Measurements from ENCODE around the gene PACRG. TPM values are rescaled to one million over a fixed set of nuclear protein-coding genes. Genes with fewer than 3 reads are reported as not detected.

PACRG gene
- total and polyA plus RNA-seq, 2 experiments from 2014 or later = 0.17 to 0.68 TPM

DNA sequence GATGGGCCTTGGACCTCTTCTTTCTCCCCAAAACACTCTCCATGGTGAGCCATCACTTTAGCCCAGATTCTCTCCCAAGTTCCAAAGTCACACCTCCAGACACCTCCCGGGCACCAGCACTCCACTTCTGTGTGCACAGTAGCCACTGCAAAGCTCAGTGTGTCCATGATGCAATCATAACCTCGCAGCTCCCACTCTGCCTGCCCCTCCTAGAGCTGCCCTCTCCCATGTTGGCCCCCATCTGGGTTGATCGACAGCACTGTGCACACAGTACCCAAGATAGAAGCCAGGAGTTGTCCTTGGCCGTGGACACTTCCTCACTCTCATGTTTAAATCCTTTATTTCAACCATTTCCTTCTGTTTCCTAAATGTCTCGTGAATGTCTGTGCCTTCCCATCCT is 293.3 kb downstream of the PACRG start (continued):
- TF ChIP-seq, protein P1, sequence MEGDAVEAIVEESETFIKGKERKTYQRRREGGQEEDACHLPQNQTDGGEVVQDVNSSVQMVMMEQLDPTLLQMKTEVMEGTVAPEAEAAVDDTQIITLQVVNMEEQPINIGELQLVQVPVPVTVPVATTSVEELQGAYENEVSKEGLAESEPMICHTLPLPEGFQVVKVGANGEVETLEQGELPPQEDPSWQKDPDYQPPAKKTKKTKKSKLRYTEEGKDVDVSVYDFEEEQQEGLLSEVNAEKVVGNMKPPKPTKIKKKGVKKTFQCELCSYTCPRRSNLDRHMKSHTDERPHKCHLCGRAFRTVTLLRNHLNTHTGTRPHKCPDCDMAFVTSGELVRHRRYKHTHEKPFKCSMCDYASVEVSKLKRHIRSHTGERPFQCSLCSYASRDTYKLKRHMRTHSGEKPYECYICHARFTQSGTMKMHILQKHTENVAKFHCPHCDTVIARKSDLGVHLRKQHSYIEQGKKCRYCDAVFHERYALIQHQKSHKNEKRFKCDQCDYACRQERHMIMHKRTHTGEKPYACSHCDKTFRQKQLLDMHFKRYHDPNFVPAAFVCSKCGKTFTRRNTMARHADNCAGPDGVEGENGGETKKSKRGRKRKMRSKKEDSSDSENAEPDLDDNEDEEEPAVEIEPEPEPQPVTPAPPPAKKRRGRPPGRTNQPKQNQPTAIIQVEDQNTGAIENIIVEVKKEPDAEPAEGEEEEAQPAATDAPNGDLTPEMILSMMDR (conservative IDR thresholded peaks at IDR 0.05; ENCODE audit: low read depth in 2 of 2) = no peak
- TF ChIP-seq, protein P2, sequence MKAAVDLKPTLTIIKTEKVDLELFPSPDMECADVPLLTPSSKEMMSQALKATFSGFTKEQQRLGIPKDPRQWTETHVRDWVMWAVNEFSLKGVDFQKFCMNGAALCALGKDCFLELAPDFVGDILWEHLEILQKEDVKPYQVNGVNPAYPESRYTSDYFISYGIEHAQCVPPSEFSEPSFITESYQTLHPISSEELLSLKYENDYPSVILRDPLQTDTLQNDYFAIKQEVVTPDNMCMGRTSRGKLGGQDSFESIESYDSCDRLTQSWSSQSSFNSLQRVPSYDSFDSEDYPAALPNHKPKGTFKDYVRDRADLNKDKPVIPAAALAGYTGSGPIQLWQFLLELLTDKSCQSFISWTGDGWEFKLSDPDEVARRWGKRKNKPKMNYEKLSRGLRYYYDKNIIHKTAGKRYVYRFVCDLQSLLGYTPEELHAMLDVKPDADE (IDR thresholded peaks at IDR 0.05) = no peak

DNA sequence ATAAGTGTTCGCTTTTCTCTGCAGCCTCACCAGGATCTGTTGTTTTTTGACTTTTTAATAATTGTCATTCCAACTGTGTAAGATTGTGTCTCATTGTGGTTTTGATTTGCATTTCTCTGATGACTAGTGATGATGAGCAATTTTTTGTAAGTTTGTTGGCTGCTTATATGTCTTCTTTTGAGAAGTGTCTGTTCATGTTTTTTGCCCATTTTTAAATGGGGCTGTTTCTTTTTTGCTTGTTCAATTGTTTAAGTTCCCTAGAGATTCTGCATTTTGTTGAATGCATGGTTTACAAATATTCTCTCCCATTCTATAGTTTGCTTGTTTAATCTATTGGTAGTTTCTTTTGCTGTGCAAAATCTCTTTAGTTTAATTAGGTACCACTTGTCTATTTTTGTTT is 295.9 kb downstream of the PACRG start:
- H3K4me1 ChIP-seq (ENCODE audit: insufficient read depth) = no peaks in the 10 kb centered on the region
- H3K27me3 ChIP-seq (ENCODE audit: insufficient read depth) = no peaks in the 10 kb centered on the region
- DNase-seq (ENCODE audit: low spot score) (no peak), ATAC-seq (no peak)
- H3K4me2 ChIP-seq = no peak overlapping the region
- H2AFZ ChIP-seq = no peak overlapping the region
- no peak overlapping the region for H3K27ac ChIP-seq (ENCODE audit: low read depth)
- H3K27ac Mint-ChIP-seq = no peak overlapping the region
- H3K4me3 Mint-ChIP-seq = no peak overlapping the region
- no peak overlapping the region for H3K4me3 ChIP-seq
- H3K36me3 Mint-ChIP-seq (ENCODE audit: low read depth) = peaks cover 16% of the 10 kb centered on the region; the same call in 1 of the 3 replicates
- no peak for TF ChIP-seq EZH2phosphoT487 (IDR thresholded peaks at IDR 0.05; ENCODE audit: unreplicated experiment)
- no peak for TF ChIP-seq STAT1 (IDR thresholded peaks at IDR 0.05; ENCODE audit: unreplicated experiment)
- TF ChIP-seq NANOG (IDR thresholded peaks at IDR 0.05; ENCODE audit: borderline replicate concordance) = no peak
- TF ChIP-seq POLR2AphosphoS5 (IDR thresholded peaks at IDR 0.05; ENCODE audit: low read depth) = no peak
- no peaks in the 10 kb centered on the region for H3K79me2 ChIP-seq (replicated peaks; ENCODE audit: insufficient read depth)
- peaks cover 3% of the 10 kb centered on the region for H3K4me1 Mint-ChIP-seq
- no peaks in the 10 kb centered on the region for H3F3A ChIP-seq (replicated peaks; ENCODE audit: low read depth)
- peaks cover 7% of the 10 kb centered on the region for H3K27me3 Mint-ChIP-seq (ENCODE audit: insufficient read depth, low read depth, poor library complexity)
- H3K9me2 ChIP-seq (ENCODE audit: insufficient read depth) = peaks cover 3% of the 10 kb centered on the region; the same call in 1 of the 2 replicates
- peaks cover 12% of the 10 kb centered on the region; the same call in 1 of the 2 replicates for H3K36me3 ChIP-seq (ENCODE audit: insufficient read depth)
- H3K9me3 Mint-ChIP-seq = peaks cover 19% of the 10 kb centered on the region
- no peaks in the 10 kb centered on the region for H4K20me1 ChIP-seq (replicated peaks; ENCODE audit: insufficient read depth)

DNA sequence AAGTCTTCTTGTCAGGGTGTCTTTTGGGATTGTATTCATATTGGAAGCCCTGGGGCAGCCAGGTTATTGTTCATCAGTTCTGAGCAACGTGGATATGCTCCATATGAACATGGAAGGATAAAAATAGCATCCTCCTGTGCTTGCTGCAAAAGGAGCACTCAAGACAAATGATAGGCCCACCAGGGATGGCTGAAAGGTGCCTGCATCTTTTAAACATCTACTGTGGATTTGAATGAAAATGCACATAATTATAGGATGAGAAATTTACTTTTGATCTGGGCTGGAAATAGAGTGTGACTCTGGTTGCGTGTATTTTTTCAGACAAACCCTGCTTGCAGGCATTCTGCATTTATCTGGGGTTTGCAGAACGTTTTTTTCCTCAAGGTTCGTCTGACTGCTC is 299.1 kb downstream of the PACRG start:
- Mint-ChIP-seq H3K27me3 (ENCODE audit: insufficient read depth, low read depth, poor library complexity) (peaks cover 5% of the 10 kb centered on the region), H3K27ac (no peak overlapping the region), H3K36me3 (ENCODE audit: low read depth) (peaks cover 22% of the 10 kb centered on the region; the same call in 2 of the 3 replicates), H3K4me3 (no peak overlapping the region), H3K4me1 (peaks cover 3% of the 10 kb centered on the region), H3K9me3 (peaks cover 28% of the 10 kb centered on the region)
- Histone ChIP-seq H3F3A (replicated peaks; ENCODE audit: low read depth) (no peaks in the 10 kb centered on the region), H3K27ac (ENCODE audit: low read depth) (no peak overlapping the region), H3K36me3 (ENCODE audit: insufficient read depth) (peaks cover 12% of the 10 kb centered on the region; the same call in 1 of the 2 replicates), H4K20me1 (replicated peaks; ENCODE audit: insufficient read depth) (no peaks in the 10 kb centered on the region), H3K9me2 (ENCODE audit: insufficient read depth) (peaks cover 3% of the 10 kb centered on the region; the same call in 1 of the 2 replicates), H3K4me3 (no peak overlapping the region), H3K4me2 (no peak overlapping the region), H3K79me2 (replicated peaks; ENCODE audit: insufficient read depth) (no peaks in the 10 kb centered on the region), H3K27me3 (ENCODE audit: insufficient read depth) (no peaks in the 10 kb centered on the region), H3K4me1 (ENCODE audit: insufficient read depth) (no peaks in the 10 kb centered on the region), H2AFZ (no peak overlapping the region)
- ATAC-seq = no peak
- no peak for DNase-seq (ENCODE audit: low spot score)
- no peak for TF ChIP-seq STAT1 (IDR thresholded peaks at IDR 0.05; ENCODE audit: unreplicated experiment)
- TF ChIP-seq EZH2 (IDR thresholded peaks at IDR 0.05; ENCODE audit: low read depth, unreplicated experiment) = no peak
- TF ChIP-seq NANOG (IDR thresholded peaks at IDR 0.05; ENCODE audit: borderline replicate concordance) = no peak
- TF ChIP-seq POLR2AphosphoS5 (IDR thresholded peaks at IDR 0.05; ENCODE audit: low read depth) = no peak
- no peak for TF ChIP-seq JUNB (IDR thresholded peaks at IDR 0.05; ENCODE audit: unreplicated experiment)
- TF ChIP-seq ZNF331 (CRISPR knock-in tag; IDR thresholded peaks at IDR 0.05; ENCODE audit: low read depth) = no peak
